Gastrocnemius medialis (tissue), 4 donors: ENCODE results near the gene CDK11B.

Source experiments
- POLR2A ChIP-seq, 2 donors: fragments of 450-650 bp; IDR thresholded peaks; one replicate each; pipeline ENCODE4 v1.6.1; 2017; ENCODE audit warnings: antibody characterized with exemption in 2 of 2, mild to moderate bottlenecking in 2 of 2, moderate library complexity in 2 of 2
- TF ChIP-seq, protein P1 (sequence below), 5 experiments: fragments of 450-650 bp in 3 of 5; fragments of 200-600 bp in 2 of 5; sonication (generic) in 2 of 5; IDR thresholded peaks in 4 of 5; conservative IDR thresholded peaks in 1 of 5; 1 replicate in 4 of 5; 2 replicates in 1 of 5; pipeline ENCODE4 v1.5.1; 2016 to 2019; ENCODE audit warnings: antibody characterized with exemption in 5 of 5, mild to moderate bottlenecking in 3 of 5, moderate library complexity in 3 of 5

DNA sequence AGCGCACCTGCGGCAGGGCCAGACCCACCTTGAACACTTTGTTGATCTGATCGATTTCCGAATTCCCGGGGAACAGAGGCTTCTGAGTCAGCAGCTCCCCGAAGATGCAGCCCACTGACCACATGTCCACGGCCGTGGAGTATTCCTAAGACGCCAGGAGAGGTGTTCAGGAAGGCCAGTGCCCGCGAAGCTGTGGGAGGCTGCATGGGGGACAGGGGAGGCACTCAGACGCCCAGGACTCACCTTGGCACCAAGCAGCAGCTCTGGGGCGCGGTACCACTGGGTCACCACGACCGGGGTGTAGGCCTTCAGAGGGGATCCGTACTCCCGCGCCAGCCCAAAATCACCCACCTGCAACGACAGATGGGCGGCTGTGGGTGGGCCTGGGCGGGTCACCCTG, 45.0 kb upstream of the CDK11B start:
- TF ChIP-seq, protein P1, sequence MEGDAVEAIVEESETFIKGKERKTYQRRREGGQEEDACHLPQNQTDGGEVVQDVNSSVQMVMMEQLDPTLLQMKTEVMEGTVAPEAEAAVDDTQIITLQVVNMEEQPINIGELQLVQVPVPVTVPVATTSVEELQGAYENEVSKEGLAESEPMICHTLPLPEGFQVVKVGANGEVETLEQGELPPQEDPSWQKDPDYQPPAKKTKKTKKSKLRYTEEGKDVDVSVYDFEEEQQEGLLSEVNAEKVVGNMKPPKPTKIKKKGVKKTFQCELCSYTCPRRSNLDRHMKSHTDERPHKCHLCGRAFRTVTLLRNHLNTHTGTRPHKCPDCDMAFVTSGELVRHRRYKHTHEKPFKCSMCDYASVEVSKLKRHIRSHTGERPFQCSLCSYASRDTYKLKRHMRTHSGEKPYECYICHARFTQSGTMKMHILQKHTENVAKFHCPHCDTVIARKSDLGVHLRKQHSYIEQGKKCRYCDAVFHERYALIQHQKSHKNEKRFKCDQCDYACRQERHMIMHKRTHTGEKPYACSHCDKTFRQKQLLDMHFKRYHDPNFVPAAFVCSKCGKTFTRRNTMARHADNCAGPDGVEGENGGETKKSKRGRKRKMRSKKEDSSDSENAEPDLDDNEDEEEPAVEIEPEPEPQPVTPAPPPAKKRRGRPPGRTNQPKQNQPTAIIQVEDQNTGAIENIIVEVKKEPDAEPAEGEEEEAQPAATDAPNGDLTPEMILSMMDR (IDR thresholded peaks at IDR 0.05 in 4 of 5, conservative IDR thresholded peaks at IDR 0.05 in 1 of 5) = no peak
- no peak for TF ChIP-seq POLR2A (IDR thresholded peaks at IDR 0.05)
